Activated naive CD4-positive, alpha-beta T cell treated with anti-CD3 and anti-CD28 coated beads, Interleukin-2, amount 10 ng/mL, durations not matched to agents 7 days and 5 days (primary cell): ENCODE measurements around the gene AAMP.

Experiments used
- CTCF ChIA-PET: fragments of 350-600 bp; sonication (Branson Sonifier 250); formaldehyde crosslinking; loops from one replicate; lab custom pipeline; 2021; ENCODE audit warnings: antibody characterized with exemption; lab: Charles Lee
- DNase-seq: peaks from one replicate; pipeline ENCODE4 v3.0.0-alpha.2; 2020
- H3K27ac Mint-ChIP-seq: one replicate; pipeline ENCODE4 v1.8.0; 2021; ENCODE audit warnings: mild to moderate bottlenecking, moderate library complexity, mixed read lengths
- H3K27me3 Mint-ChIP-seq: one replicate; pipeline ENCODE4 v1.8.0; 2021; ENCODE audit warnings: mild to moderate bottlenecking, mixed read lengths
- H3K36me3 Mint-ChIP-seq: one replicate; pipeline ENCODE4 v1.8.0; 2021; ENCODE audit warnings: mixed read lengths
- H3K4me1 Mint-ChIP-seq: one replicate; pipeline ENCODE4 v1.8.0; 2021; ENCODE audit warnings: mixed read lengths
- H3K4me3 Mint-ChIP-seq: one replicate; pipeline ENCODE4 v1.8.0; 2021; ENCODE audit warnings: mild to moderate bottlenecking, moderate library complexity, mixed read lengths
- H3K9me3 Mint-ChIP-seq: one replicate; pipeline ENCODE4 v1.8.0; 2021; ENCODE audit warnings: mixed read lengths

The AAMP gene

GRCh38 chr2:218252509-218253231 is 17.3 kb downstream of the AAMP start:
- H3K27ac Mint-ChIP-seq: no peak overlapping the region
- no peak overlapping the region for H3K4me3 Mint-ChIP-seq
- CTCF ChIA-PET: interaction anchor here (0.6 to 1.9 kb wide), 4 partner anchors 10 to 67 kb away, joined by 3 to 5 read pairs (median 4); no protein-coding TSS in a partner anchor
- peaks cover 16% of the 10 kb centered on the region for H3K4me1 Mint-ChIP-seq
- peaks cover 70% of the 10 kb centered on the region for H3K36me3 Mint-ChIP-seq
- DNase-seq: peak; percentile 9
- no peaks in the 10 kb centered on the region for H3K27me3 Mint-ChIP-seq
- H3K9me3 Mint-ChIP-seq: no peaks in the 10 kb centered on the region

DNA sequence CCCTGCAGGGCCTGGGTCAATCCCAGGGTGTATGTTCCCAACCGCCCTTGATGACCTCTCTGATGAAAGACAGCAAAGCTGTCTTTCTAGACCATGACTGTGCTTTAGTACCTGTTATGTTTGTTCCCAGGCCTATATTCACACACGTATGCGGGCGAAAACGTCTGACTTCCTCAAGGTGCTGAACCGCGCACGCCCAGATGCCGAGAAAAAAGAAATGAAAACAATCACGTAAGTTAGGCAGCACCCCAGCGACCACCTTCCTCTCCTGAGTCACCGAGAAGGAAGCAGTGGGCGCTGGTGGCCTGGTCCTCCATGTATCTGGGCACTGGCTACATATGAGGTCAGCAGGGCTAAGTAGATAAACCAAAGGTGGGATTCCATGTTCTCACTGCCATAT is 20.2 kb downstream of the AAMP start:
- peaks cover 74% of the 10 kb centered on the region for H3K36me3 Mint-ChIP-seq
- DNase-seq: no peak
- CTCF ChIA-PET: no interaction called here
- H3K4me3 Mint-ChIP-seq: no peak overlapping the region
- H3K4me1 Mint-ChIP-seq: peaks cover 3% of the 10 kb centered on the region
- no peaks in the 10 kb centered on the region for H3K9me3 Mint-ChIP-seq
- peak overlapping the region; percentile 49 for H3K27ac Mint-ChIP-seq
- H3K27me3 Mint-ChIP-seq: no peaks in the 10 kb centered on the region

GRCh38 chr2:218245214-218245613 is 24.7 kb downstream of the AAMP start:
- H3K9me3 Mint-ChIP-seq: no peaks in the 10 kb centered on the region
- H3K4me3 Mint-ChIP-seq: no peak overlapping the region
- no peak overlapping the region for H3K27ac Mint-ChIP-seq
- peaks cover 77% of the 10 kb centered on the region for H3K36me3 Mint-ChIP-seq
- DNase-seq: no peak
- H3K4me1 Mint-ChIP-seq: peaks cover 11% of the 10 kb centered on the region
- CTCF ChIA-PET: interaction anchor here (0.6 to 2.3 kb wide), 3 partner anchors 12 to 60 kb away, joined by 3 to 8 read pairs (median 3); no protein-coding TSS in a partner anchor
- H3K27me3 Mint-ChIP-seq: no peaks in the 10 kb centered on the region

GRCh38 chr2:218244665-218245064 is 25.3 kb downstream of the AAMP start:
- DNase-seq: no peak
- CTCF ChIA-PET: interaction anchor here (0.6 to 2.3 kb wide), 5 partner anchors 11 to 44 kb away, joined by 3 to 8 read pairs (median 5); no protein-coding TSS in a partner anchor
- H3K36me3 Mint-ChIP-seq: peaks cover 76% of the 10 kb centered on the region
- H3K4me3 Mint-ChIP-seq: no peak overlapping the region
- peaks cover 9% of the 10 kb centered on the region for H3K4me1 Mint-ChIP-seq
- no peaks in the 10 kb centered on the region for H3K27me3 Mint-ChIP-seq
- peak overlapping the region; percentile 1 for H3K27ac Mint-ChIP-seq
- H3K9me3 Mint-ChIP-seq: no peaks in the 10 kb centered on the region

DNA sequence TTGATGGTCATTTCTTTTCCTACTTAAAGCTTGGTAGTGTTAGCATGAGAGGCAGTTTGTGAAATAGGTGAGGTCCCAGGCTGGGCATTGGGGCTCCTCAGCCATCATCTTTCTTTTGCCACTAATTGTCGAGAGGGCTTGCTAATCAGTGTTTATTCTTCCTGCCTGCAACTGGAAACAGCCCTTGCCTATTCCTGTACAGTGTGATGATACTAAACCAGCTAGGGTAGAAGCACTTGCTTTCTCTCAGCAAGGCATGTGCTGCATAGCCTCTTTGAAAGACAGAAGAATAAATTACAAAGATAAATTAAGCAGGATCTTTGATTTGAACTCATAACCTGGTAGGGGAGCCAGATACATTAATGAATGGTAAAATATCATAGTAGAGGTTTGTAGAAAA is 25.7 kb downstream of the AAMP start:
- H3K36me3 Mint-ChIP-seq: peaks cover 74% of the 10 kb centered on the region
- no peak overlapping the region for H3K4me3 Mint-ChIP-seq
- H3K9me3 Mint-ChIP-seq: no peaks in the 10 kb centered on the region
- H3K27me3 Mint-ChIP-seq: no peaks in the 10 kb centered on the region
- peaks cover 9% of the 10 kb centered on the region for H3K4me1 Mint-ChIP-seq
- H3K27ac Mint-ChIP-seq: peak overlapping the region; percentile 1
- CTCF ChIA-PET: interaction anchor here (0.6 to 2.3 kb wide), 5 partner anchors 10 to 15 kb away, joined by 3 to 8 read pairs (median 5); no protein-coding TSS in a partner anchor
- DNase-seq: no peak

- Mint-ChIP-seq H3K27ac (peak overlapping the region; percentile 42), H3K4me1 (peaks cover 11% of the 10 kb centered on the region), H3K36me3 (peaks cover 75% of the 10 kb centered on the region), H3K9me3 (no peaks in the 10 kb centered on the region), H3K27me3 (no peaks in the 10 kb centered on the region), H3K4me3 (no peak overlapping the region)
- CTCF ChIA-PET: no interaction called here
- DNase-seq: no peak
Measured at GRCh38 chr2:218238887-218239286, 31.1 kb downstream of the AAMP start.

GRCh38 chr2:218236829-218237228 is 33.1 kb downstream of the AAMP start:
- Mint-ChIP-seq H3K36me3 (peaks cover 74% of the 10 kb centered on the region), H3K27ac (no peak overlapping the region)
- CTCF ChIA-PET: no interaction called here

DNA sequence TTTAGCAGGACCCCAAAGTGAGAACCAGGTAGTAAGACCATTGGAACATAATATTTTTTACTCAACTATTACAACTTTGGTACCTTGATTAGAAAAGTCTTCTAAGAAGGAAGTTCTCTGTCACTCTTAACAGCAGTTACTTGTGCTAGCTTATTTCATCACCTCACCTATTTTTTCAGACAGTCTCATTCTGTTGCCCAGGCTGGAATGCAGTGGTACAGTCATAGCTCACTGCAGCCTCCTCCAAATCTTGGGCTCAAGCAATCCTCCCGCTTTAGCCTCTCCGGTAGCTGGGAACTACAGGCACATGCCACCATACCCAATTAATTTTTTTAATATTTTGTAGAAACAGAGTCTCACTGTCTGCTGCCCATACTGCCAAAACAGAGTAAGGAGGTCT is 34.9 kb downstream of the AAMP start:
- H3K36me3 Mint-ChIP-seq: peaks cover 77% of the 10 kb centered on the region
- CTCF ChIA-PET: interaction anchor here (1.2 to 1.7 kb wide), 2 partner anchors 22 to 49 kb away, joined by 3 to 6 read pairs; no protein-coding TSS in a partner anchor
- H3K27me3 Mint-ChIP-seq: no peaks in the 10 kb centered on the region
- H3K4me1 Mint-ChIP-seq: peaks cover 32% of the 10 kb centered on the region
- no peak overlapping the region for H3K27ac Mint-ChIP-seq
- H3K4me3 Mint-ChIP-seq: no peak overlapping the region
- DNase-seq: no peak
- H3K9me3 Mint-ChIP-seq: no peaks in the 10 kb centered on the region

More at GRCh38 chr2:218236829-218237228, 33.1 kb downstream of the AAMP start:
- no peak overlapping the region for H3K4me3 Mint-ChIP-seq
- H3K9me3 Mint-ChIP-seq: no peaks in the 10 kb centered on the region
- no peak for DNase-seq
- H3K27me3 Mint-ChIP-seq: no peaks in the 10 kb centered on the region
- H3K4me1 Mint-ChIP-seq: peaks cover 21% of the 10 kb centered on the region

DNA sequence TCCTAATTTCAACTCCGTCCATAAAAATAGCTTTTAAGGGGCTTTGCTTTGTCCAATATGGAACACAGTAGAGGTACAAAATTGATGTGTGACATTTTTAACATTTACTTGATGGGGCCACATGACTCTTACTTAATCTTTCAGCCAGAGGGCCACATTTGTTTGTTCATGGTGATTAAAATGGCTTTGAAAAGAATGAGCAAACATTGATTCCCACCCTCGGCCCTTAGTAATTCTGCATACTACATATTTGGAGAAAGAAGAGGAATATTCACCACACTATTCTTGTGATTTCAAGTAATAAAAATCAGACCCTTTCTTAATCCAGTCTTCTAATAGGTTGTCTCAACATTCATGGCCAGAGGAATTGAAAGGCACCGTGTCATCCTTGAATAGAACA is 35.4 kb downstream of the AAMP start:
- Mint-ChIP-seq H3K27ac (no peak overlapping the region), H3K36me3 (peaks cover 75% of the 10 kb centered on the region), H3K4me3 (no peak overlapping the region), H3K9me3 (no peaks in the 10 kb centered on the region), H3K27me3 (no peaks in the 10 kb centered on the region), H3K4me1 (peaks cover 37% of the 10 kb centered on the region)
- DNase-seq: no peak
- CTCF ChIA-PET: interaction anchor here (1.2 to 1.7 kb wide), 3 partner anchors 23 to 49 kb away, joined by 3 to 6 read pairs (median 3); no protein-coding TSS in a partner anchor

DNA sequence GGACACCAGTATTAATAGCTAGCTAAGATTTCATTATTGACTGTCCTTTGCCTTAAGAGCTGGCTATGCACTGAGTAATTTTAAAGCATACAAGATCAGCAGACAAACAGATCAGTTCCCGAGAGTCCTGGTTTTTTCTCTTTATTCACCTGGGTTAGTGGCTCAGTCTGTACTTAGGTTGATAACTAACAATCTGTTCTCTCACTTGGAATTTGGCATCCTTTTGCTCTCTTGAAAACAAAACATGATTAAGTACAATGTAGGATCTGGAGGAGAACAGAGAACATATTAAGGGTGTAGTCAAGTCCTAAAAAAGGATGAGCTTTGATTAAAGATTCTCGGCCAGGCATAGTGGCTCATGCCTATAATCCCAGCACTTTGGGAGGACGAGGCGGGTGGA is 36.4 kb downstream of the AAMP start:
- CTCF ChIA-PET: interaction anchor here (0.7 to 1.7 kb wide), 5 partner anchors 10 to 48 kb away, joined by 3 to 6 read pairs (median 4); no protein-coding TSS in a partner anchor
- peaks cover 74% of the 10 kb centered on the region for H3K36me3 Mint-ChIP-seq
- DNase-seq: no peak
- H3K4me3 Mint-ChIP-seq: no peak overlapping the region
- H3K9me3 Mint-ChIP-seq: no peaks in the 10 kb centered on the region
- no peak overlapping the region for H3K27ac Mint-ChIP-seq
- H3K4me1 Mint-ChIP-seq: peaks cover 45% of the 10 kb centered on the region
- H3K27me3 Mint-ChIP-seq: no peaks in the 10 kb centered on the region

DNA sequence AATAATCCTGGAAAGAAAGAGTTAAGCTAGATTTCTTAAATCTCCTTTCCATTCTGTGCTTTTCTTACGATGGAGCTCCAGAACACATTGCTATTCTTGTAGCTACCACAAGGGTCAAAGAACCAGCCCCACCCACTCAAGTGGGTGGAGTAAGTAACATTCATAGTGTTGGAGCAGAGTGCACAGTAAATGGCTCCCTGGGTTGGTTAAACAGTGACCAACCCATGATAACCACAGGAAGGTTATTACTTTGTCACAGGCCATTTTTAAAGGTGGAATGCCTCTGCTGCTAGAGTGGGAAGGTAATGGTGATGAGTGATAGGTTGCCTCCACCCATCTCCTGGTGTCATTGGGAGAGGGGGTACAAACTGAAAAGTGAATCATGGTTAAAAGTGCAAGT is 39.1 kb downstream of the AAMP start:
- CTCF ChIA-PET: interaction anchor here (1.1 to 3.3 kb wide), 8 partner anchors 10 to 45 kb away, joined by 3 to 23 read pairs (median 6); no protein-coding TSS in a partner anchor
- Mint-ChIP-seq H3K27me3 (no peaks in the 10 kb centered on the region), H3K27ac (peak overlapping the region; percentile 89), H3K9me3 (no peaks in the 10 kb centered on the region), H3K4me1 (peaks cover 71% of the 10 kb centered on the region), H3K36me3 (peaks cover 79% of the 10 kb centered on the region), H3K4me3 (peak overlapping the region; percentile 29)
- DNase-seq: peak; percentile 41

DNA sequence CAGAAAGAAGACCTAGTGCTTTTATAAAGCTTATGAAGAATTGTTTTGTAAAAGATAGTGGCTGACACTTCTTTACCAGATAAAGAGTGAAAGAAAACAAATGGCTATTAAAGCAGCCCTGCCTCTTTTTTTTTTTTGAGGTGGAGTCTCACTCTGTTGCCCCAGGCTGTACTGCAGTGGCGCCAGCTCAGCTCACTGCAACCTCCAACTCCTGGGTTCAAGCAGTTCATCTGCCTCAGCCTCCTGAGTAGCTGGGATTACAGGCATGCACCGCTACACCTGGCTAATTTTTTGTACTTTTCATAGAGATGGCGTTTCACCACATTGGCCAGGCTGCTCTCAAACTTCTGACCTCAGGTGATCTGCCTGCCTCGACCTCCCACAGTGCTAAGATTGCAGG is 40.1 kb downstream of the AAMP start:
- CTCF ChIA-PET: interaction anchor here (0.9 to 3.3 kb wide), 6 partner anchors 9 to 42 kb away, joined by 3 to 23 read pairs (median 6); no protein-coding TSS in a partner anchor
- H3K4me3 Mint-ChIP-seq: peak overlapping the region; percentile 29
- peak; percentile 34 for DNase-seq

GRCh38 chr2:218229239-218229638 is 40.7 kb downstream of the AAMP start:
- Mint-ChIP-seq H3K4me3 (peak overlapping the region; percentile 69), H3K9me3 (no peaks in the 10 kb centered on the region), H3K27me3 (no peaks in the 10 kb centered on the region), H3K36me3 (peaks cover 81% of the 10 kb centered on the region), H3K27ac (peak overlapping the region; percentile 95), H3K4me1 (peaks cover 88% of the 10 kb centered on the region)
- CTCF ChIA-PET: interaction anchor here (0.9 to 3.3 kb wide), 5 partner anchors 8 to 27 kb away, joined by 3 to 23 read pairs (median 7); no protein-coding TSS in a partner anchor
- DNase-seq: peak; percentile 63

More for the DNA sequence above, 40.1 kb downstream of the AAMP start:
- H3K27me3 Mint-ChIP-seq: no peaks in the 10 kb centered on the region
- peaks cover 81% of the 10 kb centered on the region for H3K4me1 Mint-ChIP-seq
- H3K36me3 Mint-ChIP-seq: peaks cover 81% of the 10 kb centered on the region
- H3K9me3 Mint-ChIP-seq: no peaks in the 10 kb centered on the region
- H3K27ac Mint-ChIP-seq: peak overlapping the region; percentile 89

GRCh38 chr2:218228366-218229090 is 41.4 kb downstream of the AAMP start:
- Mint-ChIP-seq H3K27ac (peak overlapping the region; percentile 95), H3K4me3 (peak overlapping the region; percentile 69), H3K4me1 (peaks cover 91% of the 10 kb centered on the region), H3K27me3 (no peaks in the 10 kb centered on the region), H3K36me3 (peaks cover 82% of the 10 kb centered on the region), H3K9me3 (no peaks in the 10 kb centered on the region)
- no peak for DNase-seq
- CTCF ChIA-PET: interaction anchor here (0.6 to 3.3 kb wide), 7 partner anchors 10 to 518 kb away, joined by 3 to 19 read pairs (median 5); no protein-coding TSS in a partner anchor
